ENCODE results near the gene URB1.
"Not testable (repeated sequence)": the region's sequence is repeated elsewhere in the genome, so short reads cannot be mapped to it uniquely, and the experiment has no call there.

GRCh38 chr21:32390537-32391224, 2.1 kb downstream of the URB1 start:
- TF ChIP-seq POLR2A (IDR thresholded peaks at IDR 0.05; ENCODE audit: low read length); GATA1 (IDR thresholded peaks at IDR 0.05; ENCODE audit: low read depth, low read length): not testable (repeated sequence)

Measured in erythroblast (primary cell).